Neural crest cell (in vitro differentiated cells): ENCODE results near the gene FAT1. TPM values are rescaled to one million over a fixed set of nuclear protein-coding genes. Genes with fewer than 3 reads are reported as not detected.

ENCODE experiments used
- DNase-seq: peaks from one replicate; pipeline ENCODE4 v3.0.0; 2021; ENCODE audit warnings: low read depth, mixed read lengths, low spot score
- H3K27ac Mint-ChIP-seq: one replicate; pipeline ENCODE4 v1.8.0; 2021; ENCODE audit warnings: mild to moderate bottlenecking, mixed read lengths; ENCODE audit not compliant: unreplicated experiment
- H3K27me3 Mint-ChIP-seq: 2 replicates; pipeline ENCODE4 v1.8.0; 2021; ENCODE audit warnings: low read depth, mild to moderate bottlenecking, mixed read lengths
- H3K36me3 Mint-ChIP-seq: 2 replicates; pipeline ENCODE4 v1.8.0; 2021; ENCODE audit warnings: low read depth, mild to moderate bottlenecking, mixed read lengths
- H3K4me1 Mint-ChIP-seq: 2 replicates; pipeline ENCODE4 v1.8.0; 2021; ENCODE audit warnings: mixed read lengths
- H3K4me3 Mint-ChIP-seq: one replicate; pipeline ENCODE4 v1.8.0; 2021; ENCODE audit warnings: mild to moderate bottlenecking, mixed read lengths
- H3K9me3 Mint-ChIP-seq: 2 replicates; pipeline ENCODE4 v1.8.0; 2021; ENCODE audit warnings: mixed read lengths
- total RNA-seq: library from RNA; stranded (reverse); gene quantifications from 2 replicates; pipeline ENCODE4 v1.2.1, GENCODE V29; 2021
- TF ChIP-seq, protein P1 (sequence below): fragments of 200-600 bp; sonication (generic); conservative IDR thresholded peaks from 2 replicates; pipeline ENCODE4 v1.5.0; 2021; ENCODE audit warnings: antibody characterized with exemption, mild to moderate bottlenecking

Gene FAT1
- total RNA-seq, 1 donor from 2014 or later = 130 TPM

DNA sequence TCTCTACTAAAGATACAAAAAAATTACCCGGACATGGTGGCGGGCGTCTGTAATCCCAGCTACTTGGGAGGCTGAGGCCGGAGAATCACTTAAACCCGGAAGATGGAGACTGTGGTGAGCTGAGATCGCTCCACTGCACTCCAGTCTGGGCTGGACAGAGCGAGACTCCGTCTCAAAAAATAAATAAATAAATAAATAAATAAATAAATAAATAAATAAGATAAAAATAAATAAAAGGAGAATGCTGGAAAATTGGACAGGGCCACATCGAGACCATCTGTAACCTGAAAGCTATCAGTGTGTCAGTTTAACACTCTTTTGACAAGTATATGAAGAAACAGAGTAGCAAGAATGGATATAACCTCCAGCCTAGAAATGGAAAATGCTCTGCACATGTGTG lies 15.7 kb upstream of the FAT1 start:
- Mint-ChIP-seq H3K27ac (no peak overlapping the region), H3K36me3 (no peaks in the 10 kb centered on the region), H3K4me3 (no peak overlapping the region), H3K9me3 (no peaks in the 10 kb centered on the region), H3K4me1 (peaks cover 5% of the 10 kb centered on the region), H3K27me3 (no peaks in the 10 kb centered on the region)
- DNase-seq = no peak
- TF ChIP-seq, protein P1, sequence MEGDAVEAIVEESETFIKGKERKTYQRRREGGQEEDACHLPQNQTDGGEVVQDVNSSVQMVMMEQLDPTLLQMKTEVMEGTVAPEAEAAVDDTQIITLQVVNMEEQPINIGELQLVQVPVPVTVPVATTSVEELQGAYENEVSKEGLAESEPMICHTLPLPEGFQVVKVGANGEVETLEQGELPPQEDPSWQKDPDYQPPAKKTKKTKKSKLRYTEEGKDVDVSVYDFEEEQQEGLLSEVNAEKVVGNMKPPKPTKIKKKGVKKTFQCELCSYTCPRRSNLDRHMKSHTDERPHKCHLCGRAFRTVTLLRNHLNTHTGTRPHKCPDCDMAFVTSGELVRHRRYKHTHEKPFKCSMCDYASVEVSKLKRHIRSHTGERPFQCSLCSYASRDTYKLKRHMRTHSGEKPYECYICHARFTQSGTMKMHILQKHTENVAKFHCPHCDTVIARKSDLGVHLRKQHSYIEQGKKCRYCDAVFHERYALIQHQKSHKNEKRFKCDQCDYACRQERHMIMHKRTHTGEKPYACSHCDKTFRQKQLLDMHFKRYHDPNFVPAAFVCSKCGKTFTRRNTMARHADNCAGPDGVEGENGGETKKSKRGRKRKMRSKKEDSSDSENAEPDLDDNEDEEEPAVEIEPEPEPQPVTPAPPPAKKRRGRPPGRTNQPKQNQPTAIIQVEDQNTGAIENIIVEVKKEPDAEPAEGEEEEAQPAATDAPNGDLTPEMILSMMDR = no peak

DNA sequence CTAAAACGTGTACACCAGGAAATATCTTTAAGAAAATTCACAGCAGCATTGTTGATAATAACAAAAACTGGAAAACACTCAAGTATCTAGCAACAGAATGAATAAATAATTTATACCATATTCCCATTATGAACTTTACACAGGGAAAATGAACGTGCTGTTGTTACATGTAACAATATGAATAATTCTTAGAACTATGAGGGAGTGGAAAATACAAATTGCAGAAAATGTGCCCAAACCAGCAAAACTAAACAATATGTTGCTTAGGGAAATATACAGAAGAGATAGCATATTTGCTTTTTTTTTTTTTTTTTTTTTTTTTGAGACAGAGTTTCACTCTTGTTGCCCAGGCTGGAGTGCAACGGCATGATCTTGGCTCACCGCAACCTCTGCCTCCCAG lies 14.8 kb upstream of the FAT1 start:
- Mint-ChIP-seq H3K27me3 (no peaks in the 10 kb centered on the region), H3K27ac (no peak overlapping the region), H3K4me3 (no peak overlapping the region), H3K4me1 (peaks cover 5% of the 10 kb centered on the region), H3K36me3 (no peaks in the 10 kb centered on the region), H3K9me3 (no peaks in the 10 kb centered on the region)
- TF ChIP-seq, protein P1 = no peak
- no peak for DNase-seq

DNA sequence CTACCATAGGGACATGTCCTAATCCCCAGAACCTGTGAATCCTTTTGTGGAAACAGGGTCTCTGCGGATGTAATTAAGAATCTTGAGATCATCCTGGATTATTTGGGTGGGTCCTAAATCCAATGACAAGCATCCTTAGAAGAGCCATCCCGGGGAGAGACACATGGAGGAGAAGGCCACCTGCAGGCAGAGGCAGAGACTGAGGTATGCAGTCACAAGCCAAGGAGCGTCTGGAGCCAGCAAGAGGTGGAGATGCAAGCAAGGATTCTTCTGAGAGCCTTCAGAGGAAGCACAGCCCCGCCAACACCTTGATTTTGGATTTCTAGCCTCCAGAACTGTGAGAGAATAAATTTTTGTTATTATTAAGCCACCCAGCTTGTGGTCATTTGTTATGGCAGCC lies 13.8 kb upstream of the FAT1 start:
- H3K27me3 Mint-ChIP-seq = no peaks in the 10 kb centered on the region
- no peaks in the 10 kb centered on the region for H3K9me3 Mint-ChIP-seq

DNA sequence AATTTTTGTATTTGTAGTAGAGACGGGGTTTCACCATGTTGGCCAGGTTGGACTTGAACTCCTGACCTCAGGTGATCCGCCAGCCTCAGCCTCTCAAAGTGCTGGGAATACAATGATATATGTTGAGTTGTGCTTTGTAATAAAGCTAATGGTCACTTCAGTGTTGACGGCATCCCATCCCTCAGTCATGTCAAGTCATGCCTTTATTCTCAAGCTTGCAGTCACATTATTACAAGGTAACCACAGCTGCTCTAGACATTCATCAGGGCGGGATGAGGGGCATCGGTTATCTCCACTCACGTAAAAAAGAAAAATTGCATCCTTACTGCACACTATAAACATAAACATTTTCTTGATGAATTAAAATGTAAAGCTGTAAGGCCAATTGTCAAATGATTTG lies 12.8 kb upstream of the FAT1 start:
- TF ChIP-seq, protein P1 = no peak
- Mint-ChIP-seq H3K9me3 (no peaks in the 10 kb centered on the region), H3K4me3 (no peak overlapping the region), H3K36me3 (no peaks in the 10 kb centered on the region), H3K27me3 (no peaks in the 10 kb centered on the region), H3K4me1 (peaks cover 5% of the 10 kb centered on the region), H3K27ac (no peak overlapping the region)
- no peak for DNase-seq

More for the DNA sequence above, 13.8 kb upstream of the FAT1 start:
- H3K4me1 Mint-ChIP-seq = peaks cover 5% of the 10 kb centered on the region
- TF ChIP-seq, protein P1 = no peak
- H3K36me3 Mint-ChIP-seq = no peaks in the 10 kb centered on the region
- H3K27ac Mint-ChIP-seq = no peak overlapping the region
- no peak for DNase-seq
- no peak overlapping the region for H3K4me3 Mint-ChIP-seq

DNA sequence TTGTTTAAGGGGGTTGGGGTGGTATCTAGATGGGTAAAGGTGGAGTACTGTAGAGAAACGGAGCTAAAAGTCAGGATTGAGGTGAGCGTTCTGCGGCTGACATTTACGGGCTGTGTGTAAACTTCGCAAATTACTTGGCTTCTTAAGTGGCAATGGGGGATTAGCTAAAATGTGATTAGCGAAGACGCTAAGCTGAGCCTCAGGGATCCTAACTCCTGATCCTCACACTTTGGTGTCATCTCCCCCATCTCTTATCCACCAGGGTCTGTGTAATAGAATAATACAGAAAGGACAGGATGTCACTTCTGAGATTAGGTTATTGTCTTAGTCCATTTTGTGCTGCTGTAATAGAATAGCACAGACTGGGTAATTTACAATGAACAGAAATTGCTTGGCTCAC lies 10.6 kb upstream of the FAT1 start:
- DNase-seq = no peak
- Mint-ChIP-seq H3K27ac (peak overlapping the region; percentile 1), H3K36me3 (no peaks in the 10 kb centered on the region), H3K9me3 (no peaks in the 10 kb centered on the region), H3K27me3 (no peaks in the 10 kb centered on the region), H3K4me3 (no peak overlapping the region), H3K4me1 (peaks cover 5% of the 10 kb centered on the region)
- TF ChIP-seq, protein P1 = no peak

DNA sequence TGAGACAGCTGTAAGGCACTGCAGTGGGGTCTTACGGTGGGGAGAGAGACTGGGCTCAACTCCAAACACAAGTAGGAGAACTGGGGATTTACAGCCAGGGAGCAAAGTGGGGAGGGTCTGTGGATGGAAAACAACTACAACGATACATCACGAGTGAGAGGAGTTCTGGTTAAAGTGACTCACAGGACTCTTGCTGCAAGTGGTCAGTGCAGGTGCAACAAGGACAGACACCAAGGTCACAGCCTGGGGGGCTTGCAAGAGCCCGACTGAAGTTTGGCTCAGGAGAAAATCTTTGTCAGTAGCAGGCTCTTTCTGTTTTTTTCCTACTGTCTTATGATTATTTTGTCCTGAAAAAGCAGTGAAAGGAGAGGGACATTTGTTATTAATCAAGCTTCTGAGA lies 10.1 kb upstream of the FAT1 start:
- TF ChIP-seq, protein P1 = no peak
- no peaks in the 10 kb centered on the region for H3K36me3 Mint-ChIP-seq
- H3K4me3 Mint-ChIP-seq = no peak overlapping the region
- H3K4me1 Mint-ChIP-seq = peaks cover 6% of the 10 kb centered on the region
- H3K27me3 Mint-ChIP-seq = peaks cover 3% of the 10 kb centered on the region
- peak overlapping the region; percentile 2 for H3K27ac Mint-ChIP-seq
- H3K9me3 Mint-ChIP-seq = no peaks in the 10 kb centered on the region
- no peak for DNase-seq
